Right lobe of liver (tissue), 4 donors: ENCODE data around the gene ROCK2.

Experiments
- CTCF ChIP-seq, 4 donors: fragments of 200-600 bp in 3 of 4; fragments of 450-650 bp in 1 of 4; IDR thresholded peaks; one replicate each; pipeline versions ENCODE4 v1.5.1 to v1.8.0; 2016 to 2022; ENCODE audit warnings: antibody characterized with exemption in 4 of 4, mild to moderate bottlenecking in 2 of 4
- POLR2A ChIP-seq: fragments of 450-650 bp; IDR thresholded peaks from one replicate; pipeline ENCODE4 v1.6.1; 2017; ENCODE audit warnings: antibody characterized with exemption, mild to moderate bottlenecking
- donor health status: DM: no; HTN: no; CAD: no.
- donor health status: DM: no; HTN: no; CAD: no.
- donor health status: DM: no; HTN: yes; CAD: no.

DNA sequence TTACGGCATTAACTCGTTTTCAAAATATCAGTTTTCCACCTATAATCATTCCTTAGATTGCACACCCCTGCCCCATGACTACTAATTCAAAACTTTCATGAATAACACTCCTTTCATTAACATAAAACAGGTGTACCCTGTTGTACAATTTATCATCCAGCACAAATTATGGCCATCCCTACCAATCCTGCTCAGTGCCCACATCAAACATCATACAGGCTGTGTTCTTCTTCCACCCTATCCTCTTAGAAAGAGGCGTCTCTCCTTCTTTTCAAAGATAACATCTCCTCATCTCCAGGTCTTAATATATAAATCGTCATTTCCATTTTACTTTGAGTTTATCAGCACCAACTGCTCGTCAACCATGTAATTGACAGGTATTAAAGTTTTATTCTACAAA lies 121.6 kb downstream of the ROCK2 start:
- TF ChIP-seq CTCF (IDR thresholded peaks at IDR 0.05) (no peak), POLR2A (no peak)
